A673 (cell line): ENCODE data around the gene TUBA3C.

Experiments
- EZH2 ChIP-seq: fragments of 200-600 bp; sonication (generic); IDR thresholded peaks from 2 replicates; pipeline ENCODE4 v1.6.1; 2017; ENCODE audit warnings: borderline replicate concordance, low read depth, mild to moderate bottlenecking, mixed read lengths, antibody characterized with exemption, low read length; ENCODE audit not compliant: poor library complexity, severe bottlenecking
- TF ChIP-seq, protein P1 (sequence below): fragments of 300-800, 200-600 bp; sonication (generic); conservative IDR thresholded peaks from 2 replicates; pipeline ENCODE4 v1.5.1; 2017; ENCODE audit warnings: low read depth, mild to moderate bottlenecking, antibody characterized with exemption, low read length, moderate library complexity, mixed read lengths

DNA sequence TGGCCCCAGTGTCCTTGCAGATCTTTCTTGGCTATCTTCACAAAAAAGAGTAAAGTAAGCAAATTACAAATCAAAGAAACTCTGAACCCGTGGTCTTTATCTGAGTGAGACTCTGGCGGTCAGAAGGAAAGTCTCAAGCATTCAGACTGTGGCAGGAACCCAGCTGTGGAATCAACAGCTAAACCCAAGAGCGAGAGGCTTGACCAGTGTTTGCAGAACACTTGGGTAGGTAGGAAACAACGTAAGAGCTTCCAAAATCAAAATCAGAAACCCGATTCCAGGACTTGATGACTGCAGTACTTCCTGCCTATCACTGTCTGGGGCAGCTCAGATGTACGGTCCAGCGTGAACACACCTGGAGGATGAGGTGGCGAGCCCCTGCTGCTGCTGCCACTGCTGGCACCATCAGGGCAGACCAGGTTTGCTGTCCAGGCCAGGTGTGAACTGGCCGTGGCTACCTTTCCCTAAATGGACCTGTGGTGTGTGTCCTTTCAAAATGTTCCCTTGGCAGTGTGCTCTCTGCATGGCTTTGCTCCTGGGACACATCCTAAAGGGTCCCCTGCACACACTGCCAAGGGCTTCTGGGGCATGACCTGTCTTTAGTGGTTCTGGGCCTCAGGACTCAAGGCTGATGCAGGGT, 9.5 kb downstream of the TUBA3C start:
- TF ChIP-seq, protein P1, sequence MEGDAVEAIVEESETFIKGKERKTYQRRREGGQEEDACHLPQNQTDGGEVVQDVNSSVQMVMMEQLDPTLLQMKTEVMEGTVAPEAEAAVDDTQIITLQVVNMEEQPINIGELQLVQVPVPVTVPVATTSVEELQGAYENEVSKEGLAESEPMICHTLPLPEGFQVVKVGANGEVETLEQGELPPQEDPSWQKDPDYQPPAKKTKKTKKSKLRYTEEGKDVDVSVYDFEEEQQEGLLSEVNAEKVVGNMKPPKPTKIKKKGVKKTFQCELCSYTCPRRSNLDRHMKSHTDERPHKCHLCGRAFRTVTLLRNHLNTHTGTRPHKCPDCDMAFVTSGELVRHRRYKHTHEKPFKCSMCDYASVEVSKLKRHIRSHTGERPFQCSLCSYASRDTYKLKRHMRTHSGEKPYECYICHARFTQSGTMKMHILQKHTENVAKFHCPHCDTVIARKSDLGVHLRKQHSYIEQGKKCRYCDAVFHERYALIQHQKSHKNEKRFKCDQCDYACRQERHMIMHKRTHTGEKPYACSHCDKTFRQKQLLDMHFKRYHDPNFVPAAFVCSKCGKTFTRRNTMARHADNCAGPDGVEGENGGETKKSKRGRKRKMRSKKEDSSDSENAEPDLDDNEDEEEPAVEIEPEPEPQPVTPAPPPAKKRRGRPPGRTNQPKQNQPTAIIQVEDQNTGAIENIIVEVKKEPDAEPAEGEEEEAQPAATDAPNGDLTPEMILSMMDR = no peak
- TF ChIP-seq EZH2 = no peak
